IMR-90 (cell line): ENCODE results near the gene DUSP8. TPM values are rescaled to one million over a fixed set of nuclear protein-coding genes. Genes with fewer than 3 reads are reported as not detected.
A peak's percentile ranks its signal among the peaks of the same experiment; 100 is the strongest.

Source experiments
- ATAC-seq: fragments of 200-7000 bp; cut with Tn5 transposase; 2 replicates; pipeline ENCODE4 v1.9.1; 2020; ENCODE audit warnings: low read depth, mild to moderate bottlenecking, moderate library complexity
- BruUV-seq: library from RNA; stranded (reverse); fragments of 400-500 nt; replicated peaks from 2 replicates; lab custom pipeline; 2021; lab: Mats Ljungman, UMichigan
- CTCF ChIA-PET: fragments of 300-600 bp; formaldehyde crosslinking; extraction: SDS; loops from one replicate; lab custom pipeline; 2021; ENCODE audit warnings: antibody characterized with exemption; lab: Yijun Ruan, JAX
- POLR2A ChIA-PET: fragments of 300-600 bp; sonication (Branson Sonifier 250); formaldehyde crosslinking; loops from one replicate; lab custom pipeline; 2022; ENCODE audit warnings: antibody characterized with exemption; ENCODE audit not compliant: unreplicated experiment; lab: Charles Lee
- DNase-seq: peaks from one replicate; pipeline ENCODE4 v3.0.0; 2013
- H2AFZ ChIP-seq: replicated peaks from 2 replicates; pipeline ENCODE3; 2013; ENCODE audit warnings: low read length, mild to moderate bottlenecking; ENCODE audit not compliant: poor library complexity
- H2AK5ac ChIP-seq: 2 replicates; pipeline ENCODE4 v1.6.1; 2013; ENCODE audit warnings: low read depth, low read length, inconsistent platforms
- H2AK9ac ChIP-seq: replicated peaks from 2 replicates; pipeline ENCODE3; 2013; ENCODE audit warnings: mild to moderate bottlenecking, low read depth, low read length, moderate library complexity; ENCODE audit not compliant: poor library complexity
- H2BK120ac ChIP-seq: 2 replicates; pipeline ENCODE4 v1.6.1; 2013; ENCODE audit warnings: low read depth, low read length, inconsistent platforms
- H2BK15ac ChIP-seq: 3 replicates; pipeline ENCODE4 v1.6.1; 2013; ENCODE audit warnings: low read depth, low read length, inconsistent platforms
- H2BK20ac ChIP-seq: 2 replicates; pipeline ENCODE4 v1.6.1; 2013; ENCODE audit warnings: low read depth, mild to moderate bottlenecking, inconsistent platforms, low read length, moderate library complexity
- H2BK5ac ChIP-seq: 2 replicates; pipeline ENCODE4 v1.6.1; 2013; ENCODE audit warnings: mild to moderate bottlenecking, low read depth, low read length, inconsistent platforms; ENCODE audit not compliant: poor library complexity, severe bottlenecking
- H3K14ac ChIP-seq: replicated peaks from 2 replicates; pipeline ENCODE4 v1.6.1; 2013; ENCODE audit warnings: low read depth, low read length, inconsistent platforms
- H3K18ac ChIP-seq: 2 replicates; pipeline ENCODE4 v1.6.1; 2013; ENCODE audit warnings: low read depth, low read length, control low read depth
- H3K23ac ChIP-seq: 2 replicates; pipeline ENCODE4 v1.6.1; 2013; ENCODE audit warnings: low read depth, low read length, inconsistent platforms
- H3K27ac ChIP-seq: 2 replicates; pipeline ENCODE4 v1.5.1; 2013; ENCODE audit warnings: mild to moderate bottlenecking, control low read depth, low read length; ENCODE audit not compliant: insufficient read depth
- H3K27me3 ChIP-seq: 2 replicates; pipeline ENCODE4 v1.6.1; 2013; ENCODE audit warnings: low read length; ENCODE audit not compliant: control insufficient read depth, insufficient read depth
- H3K36me3 ChIP-seq: 2 replicates; pipeline ENCODE4 v1.6.1; 2013; ENCODE audit warnings: low read length, mixed read lengths; ENCODE audit not compliant: control insufficient read depth, insufficient read depth
- H3K4ac ChIP-seq: 2 replicates; pipeline ENCODE4 v1.6.1; 2013; ENCODE audit warnings: low read depth, low read length, inconsistent platforms
- H3K4me1 ChIP-seq: 2 replicates; pipeline ENCODE4 v1.6.1; 2013; ENCODE audit warnings: low read length, mixed read lengths; ENCODE audit not compliant: control insufficient read depth, insufficient read depth
- H3K4me2 ChIP-seq: 2 replicates; pipeline ENCODE4 v1.6.1; 2013; ENCODE audit warnings: low read depth, mild to moderate bottlenecking, control low read depth, low read length, moderate library complexity
- H3K4me3 ChIP-seq: 2 replicates; pipeline ENCODE4 v1.5.1; 2013; ENCODE audit warnings: low read depth, mild to moderate bottlenecking, control low read depth, low read length, moderate library complexity; ENCODE audit not compliant: insufficient read depth
- H3K56ac ChIP-seq: 2 replicates; pipeline ENCODE4 v1.6.1; 2013; ENCODE audit warnings: low read length, inconsistent platforms; ENCODE audit not compliant: insufficient read depth; ENCODE audit errors: extremely low read depth
- H3K79me1 ChIP-seq, 2 experiments: 2 replicates each; pipeline ENCODE4 v1.6.1; 2013; ENCODE audit warnings: low read length in 2 of 2, inconsistent platforms in 1 of 2, low read depth in 1 of 2
- H3K9ac ChIP-seq: 2 replicates; pipeline ENCODE4 v1.6.1; 2013; ENCODE audit warnings: low read depth, low read length, control low read depth
- H3K9me1 ChIP-seq: 2 replicates; pipeline ENCODE4 v1.6.1; 2013; ENCODE audit warnings: low read length, inconsistent platforms; ENCODE audit not compliant: insufficient read depth
- H3K9me3 ChIP-seq: 2 replicates; pipeline ENCODE4 v1.6.1; 2013; ENCODE audit warnings: low read length; ENCODE audit not compliant: control insufficient read depth, insufficient read depth
- H4K20me1 ChIP-seq: 2 replicates; pipeline ENCODE4 v1.6.1; 2013; ENCODE audit warnings: low read length, inconsistent platforms; ENCODE audit not compliant: insufficient read depth
- H4K5ac ChIP-seq: 2 replicates; pipeline ENCODE4 v1.6.1; 2013; ENCODE audit warnings: mild to moderate bottlenecking, low read depth, low read length, control low read depth
- H4K8ac ChIP-seq, 2 experiments: 2 replicates each; pipeline ENCODE4 v1.6.1; 2013; ENCODE audit warnings: low read depth in 2 of 2, low read length in 2 of 2, control low read depth in 1 of 2, inconsistent platforms in 1 of 2
- H4K91ac ChIP-seq: 2 replicates; pipeline ENCODE4 v1.6.1; 2013; ENCODE audit warnings: low read depth, low read length, inconsistent platforms; ENCODE audit not compliant: insufficient read depth
- BHLHE40 ChIP-seq: fragments of 150-350 bp; IDR thresholded peaks from 2 replicates; pipeline ENCODE4 v1.6.1; 2016; ENCODE audit warnings: mild to moderate bottlenecking, low read depth, low read length
- CEBPB ChIP-seq: IDR thresholded peaks from 2 replicates; pipeline ENCODE4 v1.6.1; 2012; ENCODE audit warnings: low read depth, low read length, improper control_type of control experiment
- CHD1 ChIP-seq: IDR thresholded peaks from 2 replicates; pipeline ENCODE4 v1.6.1; 2012; ENCODE audit warnings: low read depth, low read length, improper control_type of control experiment
- CTCF ChIP-seq: conservative IDR thresholded peaks from 2 replicates; pipeline ENCODE4 v1.5.1; 2012; ENCODE audit warnings: mild to moderate bottlenecking, low read depth, low read length, improper control_type of control experiment
- FOS ChIP-seq: fragments of 150-350 bp; IDR thresholded peaks from 2 replicates; pipeline ENCODE4 v1.6.1; 2016; ENCODE audit warnings: low read depth, low read length
- MAFK ChIP-seq: IDR thresholded peaks from 2 replicates; pipeline ENCODE4 v1.6.1; 2012; ENCODE audit warnings: low read depth, low read length, improper control_type of control experiment
- NFE2L2 ChIP-seq: fragments of 150-350 bp; IDR thresholded peaks from 2 replicates; pipeline ENCODE4 v1.6.1; 2016; ENCODE audit warnings: low read depth, mild to moderate bottlenecking, low read length
- POLR2A ChIP-seq: IDR thresholded peaks from 2 replicates; pipeline ENCODE4 v1.6.1; 2012; ENCODE audit warnings: mild to moderate bottlenecking, low read depth, low read length
- RAD21 ChIP-seq: IDR thresholded peaks from 2 replicates; pipeline ENCODE4 v1.6.1; 2012; ENCODE audit warnings: low read length, improper control_type of control experiment
- RCOR1 ChIP-seq: IDR thresholded peaks from 2 replicates; pipeline ENCODE4 v1.6.1; 2012; ENCODE audit warnings: mild to moderate bottlenecking, low read length, improper control_type of control experiment; ENCODE audit not compliant: insufficient replicate concordance
- RFX5 ChIP-seq: IDR thresholded peaks from 2 replicates; pipeline ENCODE4 v1.8.0; 2012; ENCODE audit warnings: low read depth, mild to moderate bottlenecking, low read length, moderate library complexity
- SMC3 ChIP-seq: fragments of 150-350 bp; IDR thresholded peaks from 2 replicates; pipeline ENCODE4 v1.6.1; 2016; ENCODE audit warnings: low read depth, mild to moderate bottlenecking, antibody characterized with exemption, low read length, moderate library complexity
- USF2 ChIP-seq: fragments of 150-350 bp; IDR thresholded peaks from 2 replicates; pipeline ENCODE4 v1.6.1; 2017; ENCODE audit warnings: mild to moderate bottlenecking, antibody characterized with exemption, low read length, low read depth
- WGBS, 2 experiments: methylation state at CpG; one replicate each; pipeline versions ENCODE4 v1.1.5 to v1.1.7; 2013; ENCODE audit warnings: missing lambda C conversion rate in 2 of 2; ENCODE audit not compliant: insufficient read length in 1 of 2; ENCODE audit errors: extremely low coverage in 2 of 2; 5-methylcytosine and 5-hydroxymethylcytosine counted together
- dilution Hi-C: fragments of 300-500 bp; cut with HindIII; formaldehyde crosslinking; loops from one replicate; pipeline ENCODE4 v1.14.3; 2018; ENCODE audit warnings: low sequenced_read_pairs; ENCODE audit not compliant: unreplicated experiment
- in situ Hi-C: fragments of 300-500 bp; cut with MboI; formaldehyde crosslinking; loops from 3 replicates; pipeline ENCODE4 v1.14.3; 2019; ENCODE audit warnings: low sequenced_read_pairs, inconsistent platforms, mixed read lengths
- intact Hi-C: fragments of 100-400 bp; cut with micrococcal nuclease; formaldehyde crosslinking; loops from 2 replicates; pipeline ENCODE4 v1.10.0; 2022
- polyA plus RNA-seq, 3 experiments: library from polyadenylated mRNA; depleted of rRNA; stranded (reverse); fragments of >200 nt; gene quantifications; 2 replicates each; pipeline ENCODE4 v1.2.3, GENCODE V29; 2012; ENCODE audit warnings: low replicate concordance in 1 of 3
- total RNA-seq: library from RNA; depleted of rRNA; stranded (reverse); fragments of >200 nt; gene quantifications from 2 replicates; pipeline ENCODE4 v1.2.3, GENCODE V29; 2012
- TF ChIP-seq, protein P1 (sequence below): fragments of 150-350 bp; IDR thresholded peaks from 2 replicates; pipeline ENCODE4 v1.6.1; 2016; ENCODE audit warnings: low read depth, mild to moderate bottlenecking, low read length, moderate library complexity, borderline replicate concordance

The DUSP8 gene
- total and polyA plus RNA-seq, 2 of the 4 experiments (the other 2 are of a cell fraction), result 0.72 to 4.2 TPM

GRCh38 chr11:1541474-1542204 is 30.4 kb downstream of the DUSP8 start:
- no TSS peak for BruUV-seq
- intact Hi-C loops (no loop called here), in situ Hi-C loops (no loop called here), dilution Hi-C loops (no loop called here)
- no peak overlapping the region for H4K5ac ChIP-seq
- no peaks in the 10 kb centered on the region for H3K9me1 ChIP-seq
- H2AK9ac ChIP-seq, result no peak overlapping the region
- no peak overlapping the region for H2BK15ac ChIP-seq
- no peak overlapping the region for H3K27ac ChIP-seq
- CTCF ChIA-PET, result interaction anchor here (1.2 kb wide), 1 partner anchor 33 kb away, joined by 6 read pairs; no protein-coding TSS in a partner anchor
- no peak overlapping the region for H2BK5ac ChIP-seq
- TF ChIP-seq POLR2A (no peak), RFX5 (no peak), RAD21 (no peak), BHLHE40 (no peak), CEBPB (no peak), CTCF (no peak), RCOR1 (no peak), USF2 (no peak), FOS (no peak), CHD1 (no peak), SMC3 (no peak), NFE2L2 (no peak), MAFK (no peak)
- TF ChIP-seq, protein P1, sequence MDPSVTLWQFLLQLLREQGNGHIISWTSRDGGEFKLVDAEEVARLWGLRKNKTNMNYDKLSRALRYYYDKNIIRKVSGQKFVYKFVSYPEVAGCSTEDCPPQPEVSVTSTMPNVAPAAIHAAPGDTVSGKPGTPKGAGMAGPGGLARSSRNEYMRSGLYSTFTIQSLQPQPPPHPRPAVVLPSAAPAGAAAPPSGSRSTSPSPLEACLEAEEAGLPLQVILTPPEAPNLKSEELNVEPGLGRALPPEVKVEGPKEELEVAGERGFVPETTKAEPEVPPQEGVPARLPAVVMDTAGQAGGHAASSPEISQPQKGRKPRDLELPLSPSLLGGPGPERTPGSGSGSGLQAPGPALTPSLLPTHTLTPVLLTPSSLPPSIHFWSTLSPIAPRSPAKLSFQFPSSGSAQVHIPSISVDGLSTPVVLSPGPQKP, result no peak
- no peak overlapping the region for H3K18ac ChIP-seq
- peaks cover 67% of the 10 kb centered on the region for H3K27me3 ChIP-seq
- no peak; the same call in 1 of the 2 replicates for ATAC-seq
- no peak for DNase-seq
- no peak overlapping the region for H2AK5ac ChIP-seq
- no peak overlapping the region for H3K56ac ChIP-seq
- H3K23ac ChIP-seq, result no peak overlapping the region
- H2BK20ac ChIP-seq, result no peak overlapping the region
- peaks cover 5 to 9% of the 10 kb centered on the region in 2 experiments; a peak in 2 of 4 replicates for H3K79me1 ChIP-seq
- POLR2A ChIA-PET, result no interaction called here
- no peak overlapping the region for H3K14ac ChIP-seq
- WGBS, 2 experiments, result 45% methylated on average over 4 of the region's 22 CpGs; no CpG with 5 or more reads in 1 of the 2 experiments
- no peak overlapping the region for H3K4me2 ChIP-seq
- H3K36me3 ChIP-seq, result no peaks in the 10 kb centered on the region
- no peak overlapping the region for H3K4ac ChIP-seq
- H3K9me3 ChIP-seq, result peaks cover 4% of the 10 kb centered on the region
- peak overlapping the region; percentile 14 for H2AFZ ChIP-seq
- no peak overlapping the region for H2BK120ac ChIP-seq
- H4K91ac ChIP-seq, result no peak overlapping the region
- no peak overlapping the region for H4K8ac ChIP-seq
- H3K4me3 ChIP-seq, result no peak overlapping the region
- H4K20me1 ChIP-seq, result peaks cover 8% of the 10 kb centered on the region
- no peaks in the 10 kb centered on the region for H3K4me1 ChIP-seq
- H3K9ac ChIP-seq, result no peak overlapping the region
